Stimulated activated CD4-positive, alpha-beta T cell treated with anti-CD3 and anti-CD28 coated beads, Interleukin-1b, Interleukin-23, amount 100 ng/mL, for 1 hour (primary cell): Measurements from ENCODE around the gene CILP.
A peak's percentile ranks its signal among the peaks of the same experiment; 100 is the strongest.
"Not testable (repeated sequence)": the region's sequence is repeated elsewhere in the genome, so short reads cannot be mapped to it uniquely, and the experiment has no call there.

Source experiments
- DNase-seq, 2 donors: peaks; one replicate each; pipeline ENCODE4 v3.0.0-alpha.2; 2020; ENCODE audit warnings: low read depth in 2 of 2

CILP gene

GRCh38 chr15:65210770-65211481 lies at the start of gene CILP:
TSS of gene CILP (minus strand) at chr15:65211473. CDS start at chr15:65209755, 1,718 bp downstream.
- no peak for DNase-seq

GRCh38 chr15:65260968-65261367 lies 49.7 kb upstream of the CILP start:
- DNase-seq: no peak

- DNase-seq: no peak
These were observed 48.1 kb upstream of the CILP start for GRCh38 chr15:65259367-65259797.

GRCh38 chr15:65258375-65259262 lies 47.3 kb upstream of the CILP start:
- no peak for DNase-seq

GRCh38 chr15:65255486-65256140 lies 44.3 kb upstream of the CILP start:
- DNase-seq: no peak

- DNase-seq: no peak
These were observed 43.5 kb upstream of the CILP start for GRCh38 chr15:65254758-65255157.

- no peak for DNase-seq
These were observed 43.1 kb upstream of the CILP start for GRCh38 chr15:65254356-65254755.

- peak in 1 of 2 donors; percentile 37 for DNase-seq
These were observed 38.4 kb upstream of the CILP start for GRCh38 chr15:65249641-65250040.

GRCh38 chr15:65248511-65249255 lies 37.4 kb upstream of the CILP start:
- no peak for DNase-seq

- DNase-seq: no peak
These were observed 35.7 kb upstream of the CILP start for GRCh38 chr15:65246939-65247338.

- DNase-seq: no peak
These were observed 34.9 kb upstream of the CILP start for GRCh38 chr15:65246026-65246714.

GRCh38 chr15:65245096-65245856 lies 34.0 kb upstream of the CILP start:
- no peak for DNase-seq

GRCh38 chr15:65244638-65245037 lies 33.4 kb upstream of the CILP start:
- DNase-seq: no peak

- DNase-seq: not testable (repeated sequence)
These were observed 25.2 kb upstream of the CILP start for GRCh38 chr15:65236443-65236842.

GRCh38 chr15:65233696-65234095 lies 22.4 kb upstream of the CILP start:
- no peak for DNase-seq

- no peak for DNase-seq
These were observed 21.2 kb upstream of the CILP start for GRCh38 chr15:65232520-65232919.

- no peak for DNase-seq
These were observed 20.0 kb upstream of the CILP start for GRCh38 chr15:65231306-65231705.

GRCh38 chr15:65226901-65227300 lies 15.6 kb upstream of the CILP start:
- DNase-seq: not testable (repeated sequence)

GRCh38 chr15:65226221-65226620 lies 14.9 kb upstream of the CILP start:
- DNase-seq: no peak

GRCh38 chr15:65223996-65224395 lies 12.7 kb upstream of the CILP start:
- no peak for DNase-seq
